ENCODE data around the gene ZNF32.
A peak's percentile ranks its signal among the peaks of the same experiment; 100 is the strongest.
"Not testable (repeated sequence)": the region's sequence is repeated elsewhere in the genome, so short reads cannot be mapped to it uniquely, and the experiment has no call there.

Gene ZNF32

DNA sequence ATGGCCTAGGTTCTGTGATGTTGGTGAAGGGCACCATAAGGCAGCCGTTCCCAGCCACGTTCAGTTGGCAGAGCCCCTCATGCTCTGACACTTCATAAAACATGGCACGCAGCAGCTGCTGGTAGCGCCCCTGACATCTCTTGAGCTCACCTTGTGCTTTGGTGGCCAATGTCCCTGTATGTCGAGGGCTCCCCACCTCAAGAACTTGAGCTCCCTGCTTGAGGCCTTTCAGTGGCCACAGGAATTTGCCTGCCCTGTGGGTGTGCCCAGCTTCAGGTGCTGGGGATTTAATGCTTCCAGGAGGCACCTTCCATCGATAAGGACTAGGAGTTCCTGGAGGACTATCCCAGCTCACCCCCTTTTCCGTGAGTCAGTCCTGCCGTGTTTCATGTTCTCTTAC lies 9.5 kb upstream of the ZNF32 start:
- FAIRE-seq (no peak), DNase-seq (ENCODE audit: insufficient read length) (no peak)
- no peak for TF ChIP-seq POLR2AphosphoS5 (IDR thresholded peaks at IDR 0.05; ENCODE audit: low read depth, low read length)
- TF ChIP-seq TAF1 (IDR thresholded peaks at IDR 0.05; ENCODE audit: borderline replicate concordance, low read depth, low read length), result no peak

DNA sequence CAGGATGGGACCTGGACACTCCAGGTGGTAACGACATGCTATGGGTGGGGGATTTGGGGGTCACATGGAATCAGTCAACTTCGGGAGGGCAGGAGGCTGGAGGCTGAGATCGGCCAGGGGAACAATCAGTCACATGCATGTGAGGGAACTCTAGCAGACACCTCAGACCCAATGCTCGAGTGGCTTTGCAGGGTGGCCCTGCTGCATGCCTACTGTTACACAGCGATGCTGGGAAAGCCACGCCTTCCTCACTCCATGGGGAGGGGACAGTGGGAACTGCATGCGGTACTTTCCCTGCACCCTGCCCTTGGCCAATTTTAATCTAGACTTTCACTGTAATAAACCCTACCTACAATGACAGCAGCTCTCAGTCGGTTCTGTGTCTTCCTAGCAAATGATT lies 6.6 kb upstream of the ZNF32 start:
- FAIRE-seq, result no peak

DNA sequence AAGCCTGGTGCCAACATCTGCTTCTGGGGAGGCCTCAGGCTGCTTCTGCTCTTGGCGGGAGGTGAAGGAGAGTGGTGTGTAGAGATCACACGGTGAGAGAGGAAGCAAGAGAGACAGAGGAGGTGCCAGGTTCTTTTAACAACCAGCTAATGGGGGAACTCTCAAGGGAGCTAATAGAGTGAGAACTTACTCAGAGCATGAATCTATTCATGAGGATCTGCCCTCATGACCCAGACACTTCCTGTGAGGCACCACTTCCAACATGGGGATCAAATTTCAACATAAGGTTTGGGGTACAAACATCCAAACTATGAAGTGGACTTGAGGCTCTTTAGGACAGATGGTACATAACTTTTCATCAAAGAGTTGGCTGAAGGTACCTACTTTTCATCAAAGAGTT lies 5.1 kb upstream of the ZNF32 start:
- FAIRE-seq (no peak), DNase-seq (ENCODE audit: insufficient read length) (no peak)
- TF ChIP-seq TAF1 (IDR thresholded peaks at IDR 0.05; ENCODE audit: borderline replicate concordance, low read depth, low read length) (no peak), POLR2A (IDR thresholded peaks at IDR 0.05; ENCODE audit: low read depth, low read length) (no peak), POLR2AphosphoS5 (IDR thresholded peaks at IDR 0.05; ENCODE audit: low read depth, low read length) (no peak)

More for the DNA sequence above, 6.6 kb upstream of the ZNF32 start:
- no peak for DNase-seq (ENCODE audit: insufficient read length)
- TF ChIP-seq TAF1 (IDR thresholded peaks at IDR 0.05; ENCODE audit: borderline replicate concordance, low read depth, low read length) (no peak), POLR2AphosphoS5 (IDR thresholded peaks at IDR 0.05; ENCODE audit: low read depth, low read length) (no peak), POLR2A (IDR thresholded peaks at IDR 0.05; ENCODE audit: low read depth, low read length) (no peak)

DNA sequence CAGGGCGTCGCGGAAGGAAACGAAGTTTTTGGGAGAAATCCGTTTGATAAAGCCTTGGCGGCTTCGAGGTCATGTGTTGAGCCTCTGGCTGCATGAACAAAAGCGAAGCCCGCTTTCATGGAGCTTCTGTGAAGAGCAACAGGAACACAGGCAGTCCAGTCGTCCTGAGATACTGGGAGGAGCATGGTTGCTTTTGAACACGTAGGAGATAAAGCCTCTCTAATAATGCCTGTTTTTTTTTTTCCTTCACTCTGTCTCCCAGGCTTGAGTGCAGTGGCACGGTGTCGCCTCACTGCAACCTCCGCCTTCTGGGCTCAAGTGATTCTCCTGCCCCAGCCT lies 473 bp upstream of the ZNF32 start:
- DNase-seq (ENCODE audit: insufficient read length) (no peak), FAIRE-seq (no peak)
- TF ChIP-seq POLR2A (IDR thresholded peaks at IDR 0.05; ENCODE audit: low read depth, low read length), result no peak

DNA sequence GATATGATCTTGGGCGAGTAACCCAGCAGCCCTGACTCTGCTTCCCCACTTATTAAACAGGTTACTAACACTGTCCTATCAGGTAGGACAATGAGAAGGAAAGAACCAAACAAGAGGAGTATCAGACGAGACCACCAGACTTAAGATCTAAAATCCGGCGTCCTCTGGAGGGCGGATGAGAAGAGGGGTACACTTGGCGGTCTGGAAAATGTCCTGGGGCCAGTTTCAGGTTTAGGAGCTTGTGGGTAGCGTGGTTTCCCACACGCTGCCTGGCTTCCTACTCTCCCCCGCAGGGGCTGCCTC lies 635 bp downstream of the ZNF32 start:
- TF ChIP-seq POLR2A (IDR thresholded peaks at IDR 0.05; ENCODE audit: low read depth, low read length) (no peak), TAF1 (IDR thresholded peaks at IDR 0.05; ENCODE audit: borderline replicate concordance, low read depth, low read length) (no peak), POLR2AphosphoS5 (IDR thresholded peaks at IDR 0.05; ENCODE audit: low read depth, low read length) (no peak)
- FAIRE-seq (peak; percentile 56), DNase-seq (ENCODE audit: insufficient read length) (no peak)

DNA sequence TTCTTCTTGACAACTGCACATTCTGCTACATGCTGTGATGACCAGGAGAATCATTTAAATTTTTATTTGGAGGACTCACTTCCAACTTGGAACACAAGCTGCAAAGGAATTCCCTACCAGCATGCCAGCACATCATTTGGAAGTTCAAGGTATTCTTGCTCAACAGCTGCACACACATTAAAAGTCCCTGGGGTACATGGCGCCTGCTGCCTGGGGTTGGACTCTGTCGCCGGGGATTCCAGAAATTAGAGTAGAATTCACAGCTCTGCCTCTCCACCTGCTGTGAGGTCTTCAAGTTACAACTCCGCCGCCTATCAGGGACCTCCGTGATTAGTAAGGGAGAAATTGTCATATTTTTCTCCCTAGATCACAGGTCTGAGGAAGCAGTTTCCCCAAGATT lies 1.1 kb downstream of the ZNF32 start:
- no peak for TF ChIP-seq TAF1 (IDR thresholded peaks at IDR 0.05; ENCODE audit: borderline replicate concordance, low read depth, low read length)
- TF ChIP-seq POLR2AphosphoS5 (IDR thresholded peaks at IDR 0.05; ENCODE audit: low read depth, low read length), result no peak
- no peak for TF ChIP-seq POLR2A (IDR thresholded peaks at IDR 0.05; ENCODE audit: low read depth, low read length)
- DNase-seq (ENCODE audit: insufficient read length) (no peak), FAIRE-seq (no peak)

DNA sequence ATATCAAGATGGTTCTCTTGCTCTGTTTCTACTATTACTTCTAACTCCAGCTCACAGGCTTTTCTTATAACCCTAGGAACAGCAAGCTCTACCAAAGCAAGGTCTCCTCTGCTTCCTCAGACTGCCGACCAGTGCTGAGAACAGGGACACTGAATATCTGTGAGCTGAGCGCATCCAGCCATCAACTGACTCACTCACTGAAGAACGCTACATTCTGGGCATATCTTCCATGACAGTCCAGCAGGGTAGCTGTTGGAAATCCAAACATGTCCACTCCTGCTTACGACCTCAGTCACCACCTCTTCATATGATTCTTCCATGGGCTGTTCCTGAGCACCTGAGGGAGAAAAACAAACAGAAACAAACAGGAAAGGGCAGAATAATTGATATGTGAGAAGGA lies 2.8 kb downstream of the ZNF32 start:
- no peak for FAIRE-seq
- DNase-seq (ENCODE audit: insufficient read length), result no peak
- TF ChIP-seq TAF1 (IDR thresholded peaks at IDR 0.05; ENCODE audit: borderline replicate concordance, low read depth, low read length), result no peak
- no peak for TF ChIP-seq POLR2AphosphoS5 (IDR thresholded peaks at IDR 0.05; ENCODE audit: low read depth, low read length)
- TF ChIP-seq POLR2A (IDR thresholded peaks at IDR 0.05; ENCODE audit: low read depth, low read length), result no peak

DNA sequence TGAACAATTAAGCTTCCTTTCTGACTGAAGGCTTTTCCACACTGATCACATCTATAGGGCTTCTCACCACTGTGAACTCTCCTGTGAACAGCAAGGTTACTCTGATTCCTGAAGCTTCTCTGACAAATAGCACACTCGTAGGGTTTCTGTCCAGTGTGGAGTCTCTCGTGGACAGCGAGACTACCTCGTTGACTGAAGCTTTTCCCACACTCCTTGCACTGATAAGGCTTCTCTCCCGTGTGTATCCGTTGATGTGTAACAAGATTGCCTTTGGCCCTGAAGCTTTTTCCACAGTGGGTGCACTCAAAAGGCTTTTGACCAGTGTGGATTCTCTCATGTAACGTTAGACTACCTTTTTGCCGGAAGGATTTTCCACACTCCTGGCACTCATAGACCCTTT lies 4.4 kb downstream of the ZNF32 start:
- FAIRE-seq, result no peak
- no peak for DNase-seq (ENCODE audit: insufficient read length)
- TF ChIP-seq POLR2A (IDR thresholded peaks at IDR 0.05; ENCODE audit: low read depth, low read length) (no peak), POLR2AphosphoS5 (IDR thresholded peaks at IDR 0.05; ENCODE audit: low read depth, low read length) (no peak), TAF1 (IDR thresholded peaks at IDR 0.05; ENCODE audit: borderline replicate concordance, low read depth, low read length) (no peak)

DNA sequence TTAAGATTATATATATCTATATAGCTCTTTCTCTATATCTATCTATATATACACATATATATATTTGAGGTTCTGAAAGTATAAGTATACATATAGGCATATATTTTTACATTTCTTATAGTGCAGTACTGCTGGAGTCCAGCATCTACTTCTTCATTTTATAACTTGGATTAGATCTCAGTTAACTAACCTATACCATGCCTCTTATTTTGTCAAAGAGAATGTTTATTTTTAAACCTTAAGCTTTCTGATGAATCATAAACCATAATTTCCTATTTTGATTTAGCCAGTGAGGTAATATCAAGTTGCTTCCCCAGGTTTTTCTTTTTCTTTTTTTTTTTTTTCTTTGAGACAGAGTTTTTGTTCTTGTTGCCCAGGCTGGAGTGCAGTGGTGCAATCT lies 8.1 kb downstream of the ZNF32 start:
- FAIRE-seq (no peak), DNase-seq (ENCODE audit: insufficient read length) (no peak)

DNA sequence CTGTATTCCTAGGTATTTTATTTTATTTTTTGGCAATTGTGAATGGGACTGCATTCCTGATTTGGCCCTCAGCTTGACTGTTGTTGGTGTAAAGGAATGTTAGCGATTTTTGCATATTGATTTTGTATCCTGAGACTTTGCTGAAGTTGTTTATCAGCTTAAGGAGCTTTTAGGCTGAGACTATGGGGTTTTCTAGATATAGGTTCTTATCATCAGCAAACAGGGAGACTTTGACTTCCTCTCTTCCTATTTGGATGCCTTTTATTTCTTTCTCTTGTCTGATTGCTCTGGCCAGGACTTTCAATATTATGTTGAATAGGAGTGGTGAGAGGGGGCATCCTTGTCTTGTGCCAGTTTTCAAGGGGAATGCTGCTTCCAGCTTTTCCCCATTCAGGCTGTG lies 12.9 kb downstream of the ZNF32 start:
- FAIRE-seq; DNase-seq (ENCODE audit: insufficient read length): not testable (repeated sequence)

More for the DNA sequence above, 8.1 kb downstream of the ZNF32 start:
- TF ChIP-seq TAF1 (IDR thresholded peaks at IDR 0.05; ENCODE audit: borderline replicate concordance, low read depth, low read length) (no peak), POLR2AphosphoS5 (IDR thresholded peaks at IDR 0.05; ENCODE audit: low read depth, low read length) (no peak), POLR2A (IDR thresholded peaks at IDR 0.05; ENCODE audit: low read depth, low read length) (no peak)

DNA sequence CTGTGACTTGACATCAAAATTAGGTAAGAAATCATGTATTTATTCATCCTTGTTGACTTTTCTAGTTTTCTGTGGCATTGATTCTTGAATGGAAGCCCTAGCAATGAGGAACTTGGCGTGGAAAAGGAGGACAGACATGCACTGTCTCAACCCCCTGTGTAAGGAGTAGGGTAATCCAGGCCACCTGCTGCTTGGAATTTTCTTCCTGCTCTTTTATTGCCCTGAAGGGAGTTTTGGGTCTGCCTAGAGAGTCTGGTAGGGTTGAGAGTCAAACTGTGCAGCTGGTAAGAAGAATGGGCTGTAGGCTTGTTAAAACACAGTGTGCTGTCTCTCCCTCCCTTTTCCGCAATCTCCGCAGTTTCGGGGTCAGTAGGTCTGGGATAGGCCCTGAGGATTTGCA lies 19.7 kb downstream of the ZNF32 start:
- no peak for TF ChIP-seq TAF1 (IDR thresholded peaks at IDR 0.05; ENCODE audit: borderline replicate concordance, low read depth, low read length)
- no peak for TF ChIP-seq POLR2AphosphoS5 (IDR thresholded peaks at IDR 0.05; ENCODE audit: low read depth, low read length)
- no peak for TF ChIP-seq POLR2A (IDR thresholded peaks at IDR 0.05; ENCODE audit: low read depth, low read length)
- no peak for DNase-seq (ENCODE audit: insufficient read length)
- FAIRE-seq, result no peak

DNA sequence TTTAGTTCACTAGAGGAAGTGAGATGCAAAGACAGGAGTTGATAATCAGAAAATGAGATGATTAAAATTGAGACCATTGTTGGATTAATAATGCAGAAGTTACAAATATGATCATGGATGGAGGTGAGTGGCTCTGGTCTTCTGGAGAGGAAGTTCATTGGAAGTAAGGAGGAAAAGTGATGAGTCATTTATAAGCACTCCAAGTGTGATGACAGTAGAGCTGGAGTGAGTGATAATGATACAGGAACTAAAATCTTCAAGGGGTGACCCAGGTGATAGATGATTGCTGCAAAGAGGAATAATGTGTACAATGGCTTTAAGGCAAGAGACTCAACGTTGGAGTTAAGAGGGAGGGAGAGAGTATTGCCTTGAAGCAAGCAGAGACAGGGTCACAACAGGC lies 20.7 kb downstream of the ZNF32 start:
- no peak for TF ChIP-seq POLR2AphosphoS5 (IDR thresholded peaks at IDR 0.05; ENCODE audit: low read depth, low read length)
- TF ChIP-seq POLR2A (IDR thresholded peaks at IDR 0.05; ENCODE audit: low read depth, low read length), result no peak
- TF ChIP-seq TAF1 (IDR thresholded peaks at IDR 0.05; ENCODE audit: borderline replicate concordance, low read depth, low read length), result no peak
- FAIRE-seq, result peak; percentile 14
- no peak for DNase-seq (ENCODE audit: insufficient read length)

DNA sequence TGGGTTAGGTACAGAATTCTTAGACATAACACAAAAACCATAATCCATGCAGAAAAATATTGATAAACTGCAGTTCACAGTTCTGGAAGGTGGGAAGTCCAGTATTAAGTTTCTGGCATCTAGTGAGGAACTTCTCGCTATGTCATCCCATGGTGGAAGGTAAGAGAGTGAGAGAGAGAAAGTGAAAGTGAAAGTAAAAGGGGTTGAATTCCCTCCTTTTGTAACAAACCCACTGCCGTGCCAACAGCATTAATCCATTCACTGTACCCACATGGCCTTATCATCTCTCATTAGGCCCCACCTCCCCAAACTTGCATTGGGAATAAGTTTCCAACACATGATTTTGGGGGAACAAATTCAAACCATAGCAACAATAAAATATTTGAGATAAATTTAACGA lies 25.3 kb downstream of the ZNF32 start:
- TF ChIP-seq POLR2AphosphoS5 (IDR thresholded peaks at IDR 0.05; ENCODE audit: low read depth, low read length), result no peak
- no peak for TF ChIP-seq TAF1 (IDR thresholded peaks at IDR 0.05; ENCODE audit: borderline replicate concordance, low read depth, low read length)
- TF ChIP-seq POLR2A (IDR thresholded peaks at IDR 0.05; ENCODE audit: low read depth, low read length), result no peak
- no peak for DNase-seq (ENCODE audit: insufficient read length)
- no peak for FAIRE-seq

Data from GM12892 (cell line).